GM12873 (cell line): ENCODE measurements around the gene RETNLB.

Experiments
- TF ChIP-seq, protein P1 (sequence below): IDR thresholded peaks from 2 replicates; pipeline ENCODE4 v1.5.1; 2012; ENCODE audit warnings: low read depth, mild to moderate bottlenecking, moderate library complexity, low read length, control low read depth; ENCODE audit not compliant: insufficient read depth; ENCODE audit errors: missing control alignments

RETNLB gene

GRCh38 chr3:108757404-108757982 lies at the start of gene RETNLB:
TSS of gene RETNLB (minus strand) at chr3:108757410. CDS start at chr3:108757185, 225 bp downstream.
- TF ChIP-seq, protein P1, sequence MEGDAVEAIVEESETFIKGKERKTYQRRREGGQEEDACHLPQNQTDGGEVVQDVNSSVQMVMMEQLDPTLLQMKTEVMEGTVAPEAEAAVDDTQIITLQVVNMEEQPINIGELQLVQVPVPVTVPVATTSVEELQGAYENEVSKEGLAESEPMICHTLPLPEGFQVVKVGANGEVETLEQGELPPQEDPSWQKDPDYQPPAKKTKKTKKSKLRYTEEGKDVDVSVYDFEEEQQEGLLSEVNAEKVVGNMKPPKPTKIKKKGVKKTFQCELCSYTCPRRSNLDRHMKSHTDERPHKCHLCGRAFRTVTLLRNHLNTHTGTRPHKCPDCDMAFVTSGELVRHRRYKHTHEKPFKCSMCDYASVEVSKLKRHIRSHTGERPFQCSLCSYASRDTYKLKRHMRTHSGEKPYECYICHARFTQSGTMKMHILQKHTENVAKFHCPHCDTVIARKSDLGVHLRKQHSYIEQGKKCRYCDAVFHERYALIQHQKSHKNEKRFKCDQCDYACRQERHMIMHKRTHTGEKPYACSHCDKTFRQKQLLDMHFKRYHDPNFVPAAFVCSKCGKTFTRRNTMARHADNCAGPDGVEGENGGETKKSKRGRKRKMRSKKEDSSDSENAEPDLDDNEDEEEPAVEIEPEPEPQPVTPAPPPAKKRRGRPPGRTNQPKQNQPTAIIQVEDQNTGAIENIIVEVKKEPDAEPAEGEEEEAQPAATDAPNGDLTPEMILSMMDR, result no peak

DNA sequence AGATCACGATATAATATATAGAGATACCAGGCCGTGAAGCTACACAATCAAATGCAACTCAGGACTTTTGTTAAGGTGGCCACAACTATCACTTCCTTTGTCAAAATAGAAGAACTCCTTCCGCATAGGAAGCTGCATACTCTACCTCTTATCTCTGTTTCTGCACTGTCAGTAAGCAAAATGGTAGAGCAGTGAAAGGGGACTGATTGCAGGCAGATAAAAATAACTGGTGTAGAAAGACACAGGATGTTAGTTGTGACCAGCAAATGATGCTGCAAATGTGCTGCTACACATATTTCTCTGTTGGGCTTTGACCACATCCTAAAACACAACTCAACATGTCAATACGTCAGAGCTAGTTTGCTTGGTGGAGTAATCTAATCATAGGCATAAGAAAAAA lies 49.1 kb upstream of the RETNLB start:
- TF ChIP-seq, protein P1, result no peak

DNA sequence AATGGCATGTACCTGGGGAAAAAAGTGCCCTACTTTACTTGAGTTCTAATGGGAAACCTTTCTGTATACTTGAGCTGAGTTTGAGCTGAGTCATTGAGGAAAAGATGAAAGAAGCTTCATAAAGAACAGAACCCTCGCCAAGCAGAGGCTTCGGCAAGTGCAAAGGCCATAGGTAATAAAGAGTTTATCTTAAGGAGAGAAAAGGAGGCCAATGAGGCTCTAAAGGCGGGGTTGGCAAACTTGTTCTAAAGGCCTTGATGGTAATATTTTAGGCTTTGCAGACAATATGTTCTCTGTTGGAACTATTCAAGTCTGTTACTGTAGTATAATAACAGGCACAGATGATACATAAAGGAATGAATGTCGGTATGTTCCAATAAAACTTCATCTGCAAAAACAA lies 47.8 kb upstream of the RETNLB start:
- TF ChIP-seq, protein P1, result no peak

GRCh38 chr3:108804437-108804836 lies 47.2 kb upstream of the RETNLB start:
- TF ChIP-seq, protein P1, result no peak

DNA sequence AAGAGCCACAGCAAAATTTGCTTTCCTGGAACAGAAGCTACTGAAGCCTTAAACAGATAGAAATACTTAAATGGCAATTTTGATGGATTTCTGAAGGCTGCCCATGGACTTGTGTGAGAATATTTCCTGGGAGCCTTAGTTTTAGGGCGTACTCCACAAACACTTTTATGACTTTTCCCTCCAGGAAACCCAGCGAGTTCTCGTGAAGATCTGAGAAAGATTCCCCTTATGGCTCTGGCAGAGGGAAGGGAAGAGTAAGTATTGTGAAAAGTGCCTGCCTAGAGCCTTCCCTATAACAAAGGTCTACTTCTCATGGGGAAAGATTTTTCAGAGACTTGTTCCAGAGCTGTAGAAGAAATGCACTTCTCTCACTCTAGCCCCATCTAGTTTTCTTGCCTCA lies 34.3 kb upstream of the RETNLB start:
- TF ChIP-seq, protein P1, result no peak

- TF ChIP-seq, protein P1, result no peak
Observed at GRCh38 chr3:108780235-108780634, 23.0 kb upstream of the RETNLB start.

GRCh38 chr3:108779496-108779895 lies 22.3 kb upstream of the RETNLB start:
- TF ChIP-seq, protein P1, result no peak
